ENCODE data around the gene MGAT5.
"Not testable (repeated sequence)": the region's sequence is repeated elsewhere in the genome, so short reads cannot be mapped to it uniquely, and the experiment has no call there.

Gene MGAT5

GRCh38 chr2:134289225-134289624 lies 35.4 kb downstream of the MGAT5 start:
- peaks cover 4% of the 10 kb centered on the region; the same call in 1 of the 2 replicates for H4K20me1 ChIP-seq (ENCODE audit: insufficient read depth)
- peaks cover 39% of the 10 kb centered on the region for H3K4me1 ChIP-seq (ENCODE audit: low read depth, poor library complexity, severe bottlenecking)
- no peaks in the 10 kb centered on the region for H3K27me3 ChIP-seq (ENCODE audit: insufficient read depth, low read depth)
- no peak overlapping the region for H3K27ac ChIP-seq
- no peak for TF ChIP-seq CTCF (conservative IDR thresholded peaks at IDR 0.05; ENCODE audit: low read depth, low read length)
- no peak overlapping the region for H3K9ac ChIP-seq
- no peak overlapping the region for H2AFZ ChIP-seq (ENCODE audit: low read depth)
- H3K4me3 ChIP-seq (IDR thresholded peaks at IDR 0.05; ENCODE audit: insufficient read depth, low read depth, low read length): no peak overlapping the region
- no peak overlapping the region for H3K4me2 ChIP-seq
- H3K36me3 ChIP-seq (ENCODE audit: insufficient read depth): no peaks in the 10 kb centered on the region
- H3K79me2 ChIP-seq (ENCODE audit: insufficient read depth, low read depth): peaks cover 13% of the 10 kb centered on the region

- no peaks in the 10 kb centered on the region for H3K27me3 ChIP-seq (ENCODE audit: insufficient read depth, low read depth)
- H4K20me1 ChIP-seq (ENCODE audit: insufficient read depth): no peaks in the 10 kb centered on the region
- no peak overlapping the region for H2AFZ ChIP-seq (ENCODE audit: low read depth)
- no peak overlapping the region for H3K4me3 ChIP-seq (IDR thresholded peaks at IDR 0.05; ENCODE audit: insufficient read depth, low read depth, low read length)
- H3K36me3 ChIP-seq (ENCODE audit: insufficient read depth): no peaks in the 10 kb centered on the region
- H3K4me1 ChIP-seq (ENCODE audit: low read depth, poor library complexity, severe bottlenecking): peaks cover 28% of the 10 kb centered on the region
- TF ChIP-seq CTCF (conservative IDR thresholded peaks at IDR 0.05; ENCODE audit: low read depth, low read length): no peak
- H3K27ac ChIP-seq: no peak overlapping the region
- H3K4me2 ChIP-seq: no peak overlapping the region
- no peak overlapping the region for H3K9ac ChIP-seq
- peaks cover 13% of the 10 kb centered on the region for H3K79me2 ChIP-seq (ENCODE audit: insufficient read depth, low read depth)
Measured at GRCh38 chr2:134290358-134290757, 36.5 kb downstream of the MGAT5 start.

- Histone ChIP-seq H3K4me2 (no peak overlapping the region), H3K4me3 (IDR thresholded peaks at IDR 0.05; ENCODE audit: insufficient read depth, low read depth, low read length) (no peak overlapping the region), H3K79me2 (ENCODE audit: insufficient read depth, low read depth) (peaks cover 13% of the 10 kb centered on the region), H3K9ac (no peak overlapping the region), H4K20me1 (ENCODE audit: insufficient read depth) (no peaks in the 10 kb centered on the region), H3K36me3 (ENCODE audit: insufficient read depth) (no peaks in the 10 kb centered on the region), H3K27ac (no peak overlapping the region), H3K4me1 (ENCODE audit: low read depth, poor library complexity, severe bottlenecking) (peaks cover 9% of the 10 kb centered on the region), H2AFZ (ENCODE audit: low read depth) (no peak overlapping the region), H3K27me3 (ENCODE audit: insufficient read depth, low read depth) (no peaks in the 10 kb centered on the region)
- TF ChIP-seq CTCF (conservative IDR thresholded peaks at IDR 0.05; ENCODE audit: low read depth, low read length): no peak
Measured at GRCh38 chr2:134292514-134292913, 38.6 kb downstream of the MGAT5 start.

GRCh38 chr2:134293719-134294537 lies 40.1 kb downstream of the MGAT5 start:
- no peak overlapping the region for H3K9ac ChIP-seq
- H2AFZ ChIP-seq (ENCODE audit: low read depth): no peak overlapping the region
- peaks cover 6% of the 10 kb centered on the region for H3K79me2 ChIP-seq (ENCODE audit: insufficient read depth, low read depth)
- no peak for TF ChIP-seq CTCF (conservative IDR thresholded peaks at IDR 0.05; ENCODE audit: low read depth, low read length)
- H3K4me3 ChIP-seq (IDR thresholded peaks at IDR 0.05; ENCODE audit: insufficient read depth, low read depth, low read length): no peak overlapping the region
- H4K20me1 ChIP-seq (ENCODE audit: insufficient read depth): no peaks in the 10 kb centered on the region
- H3K36me3 ChIP-seq (ENCODE audit: insufficient read depth): no peaks in the 10 kb centered on the region
- no peak overlapping the region for H3K27ac ChIP-seq
- H3K4me1 ChIP-seq (ENCODE audit: low read depth, poor library complexity, severe bottlenecking): no peaks in the 10 kb centered on the region
- no peaks in the 10 kb centered on the region for H3K27me3 ChIP-seq (ENCODE audit: insufficient read depth, low read depth)
- no peak overlapping the region for H3K4me2 ChIP-seq

GRCh38 chr2:134294598-134294997 lies 40.7 kb downstream of the MGAT5 start:
- not testable (repeated sequence) for H3K4me1 ChIP-seq (ENCODE audit: low read depth, poor library complexity, severe bottlenecking); H3K79me2 ChIP-seq (ENCODE audit: insufficient read depth, low read depth)

More at GRCh38 chr2:134294598-134294997, 40.7 kb downstream of the MGAT5 start:
- not testable (repeated sequence) for H3K27ac ChIP-seq; H3K9ac ChIP-seq; H4K20me1 ChIP-seq (ENCODE audit: insufficient read depth); H3K4me2 ChIP-seq; H3K27me3 ChIP-seq (ENCODE audit: insufficient read depth, low read depth); H3K36me3 ChIP-seq (ENCODE audit: insufficient read depth); H3K4me3 ChIP-seq (IDR thresholded peaks at IDR 0.05; ENCODE audit: insufficient read depth, low read depth, low read length); H2AFZ ChIP-seq (ENCODE audit: low read depth)
